Hepatocyte (in vitro differentiated cells): ENCODE measurements around the gene ZMIZ1.

Source experiments
- CTCF ChIP-seq: fragments of 200-600 bp; sonication (generic); IDR thresholded peaks from 2 replicates; pipeline ENCODE4 v1.5.1; 2016; ENCODE audit warnings: antibody characterized with exemption, mild to moderate bottlenecking; ENCODE audit not compliant: poor library complexity
- EZH2 ChIP-seq: fragments of 200-600 bp; sonication (generic); IDR thresholded peaks from 2 replicates; pipeline ENCODE4 v1.6.1; 2016; ENCODE audit warnings: antibody characterized with exemption, mild to moderate bottlenecking, borderline replicate concordance
- EZH2phosphoT487 ChIP-seq: fragments of 200-600 bp; sonication (generic); IDR thresholded peaks from one replicate; pipeline ENCODE4 v1.6.1; 2018; ENCODE audit warnings: antibody characterized with exemption, mild to moderate bottlenecking, low read depth, moderate library complexity; ENCODE audit not compliant: unreplicated experiment, severe bottlenecking

GRCh38 chr10:79067241-79068202, 1.2 kb upstream of the ZMIZ1 start:
- TF ChIP-seq CTCF (peak; percentile 46), EZH2 (no peak), EZH2phosphoT487 (no peak)
